HepG2 (cell line): ENCODE data around the gene BPHL. TPM values are rescaled to one million over a fixed set of nuclear protein-coding genes. Genes with fewer than 3 reads are reported as not detected.
A peak's percentile ranks its signal among the peaks of the same experiment; 100 is the strongest.

Experiments used
- BHLHE40 ChIP-seq: IDR thresholded peaks from 2 replicates; pipeline ENCODE4 v1.6.1; 2011; ENCODE audit warnings: low read length, improper control_type of control experiment
- CCAR2 ChIP-seq: fragments of 200-400 bp; formaldehyde crosslinking; optimal IDR thresholded peaks from 2 replicates; pipeline ENCODE3; 2018; ENCODE audit warnings: low read depth, mild to moderate bottlenecking, low read length, moderate library complexity
- CREM ChIP-seq, 2 experiments: sonication (generic) in 1 of 2; formaldehyde crosslinking in 1 of 2; IDR thresholded peaks; 2 replicates each; pipeline versions ENCODE4 v1.4.0 to v1.6.1; 2016 to 2020; ENCODE audit warnings: antibody characterized with exemption in 1 of 2, mild to moderate bottlenecking in 1 of 2, missing genetic modification reagents in 1 of 2
- ESRRA ChIP-seq: sonication (generic); formaldehyde crosslinking; IDR thresholded peaks from 2 replicates; pipeline ENCODE4 v1.5.1; 2020; ENCODE audit warnings: mild to moderate bottlenecking, low read depth, missing genetic modification reagents
- IRF2 ChIP-seq: IDR thresholded peaks from 2 replicates; pipeline ENCODE4 v1.6.1; 2018; ENCODE audit warnings: missing genetic modification reagents, missing compliant biosample characterization
- MTA3 ChIP-seq: sonication (generic); formaldehyde crosslinking; IDR thresholded peaks from 2 replicates; pipeline ENCODE4 v1.4.0; 2020; ENCODE audit warnings: missing genetic modification reagents
- NFKBIZ ChIP-seq: IDR thresholded peaks from 2 replicates; pipeline ENCODE4 v1.6.1; 2018; ENCODE audit warnings: missing genetic modification reagents, missing compliant biosample characterization
- NKX3-1 ChIP-seq: sonication (generic); formaldehyde crosslinking; IDR thresholded peaks from 2 replicates; pipeline ENCODE4 v1.5.0; 2020; ENCODE audit warnings: missing genetic modification reagents
- NR2F6 ChIP-seq, 2 experiments: IDR thresholded peaks; 2 replicates each; pipeline ENCODE4 v1.6.1; 2016; ENCODE audit warnings: antibody characterized with exemption in 1 of 2, mild to moderate bottlenecking in 1 of 2
- SIN3A ChIP-seq: IDR thresholded peaks from 2 replicates; pipeline ENCODE4 v1.6.1; 2011; ENCODE audit warnings: low read depth, mild to moderate bottlenecking, control low read depth, low read length, borderline replicate concordance
- ZBTB7A ChIP-seq: sonication (generic); formaldehyde crosslinking; IDR thresholded peaks from 2 replicates; pipeline ENCODE4 v1.8.0; 2022; ENCODE audit warnings: mild to moderate bottlenecking, missing genetic modification reagents
- ZBTB7B ChIP-seq: sonication (generic); formaldehyde crosslinking; IDR thresholded peaks from 2 replicates; pipeline ENCODE4 v1.4.0; 2020; ENCODE audit warnings: missing genetic modification reagents
- ZFP82 ChIP-seq: sonication (generic); formaldehyde crosslinking; IDR thresholded peaks from 2 replicates; pipeline ENCODE4 v1.5.1; 2020; ENCODE audit warnings: mild to moderate bottlenecking, missing genetic modification reagents, borderline replicate concordance
- ZNF446 ChIP-seq: sonication (generic); formaldehyde crosslinking; IDR thresholded peaks from 2 replicates; pipeline ENCODE4 v1.5.0; 2020; ENCODE audit warnings: mild to moderate bottlenecking, missing genetic modification reagents
- ZNF556 ChIP-seq: sonication (generic); formaldehyde crosslinking; IDR thresholded peaks from 2 replicates; pipeline ENCODE4 v1.4.0; 2020; ENCODE audit warnings: mild to moderate bottlenecking, missing genetic modification reagents, borderline replicate concordance
- polyA plus RNA-seq, 8 experiments: library from polyadenylated mRNA; depleted of rRNA in 3 of 8; stranded (reverse) in 7 of 8; unstranded in 1 of 8; fragments of >200 nt; fragmentation: Illumina TruSeq in 4 of 8; extraction: Trizol in 4 of 8; gene quantifications; 2 replicates each; pipeline versions ENCODE4 v1.2.1 to v1.2.3, GENCODE V29; 2011 to 2016; ENCODE audit warnings: low read depth in 4 of 8, missing spikeins in 1 of 8, mixed read lengths in 1 of 8; ENCODE audit not compliant: insufficient read depth in 1 of 8
- total RNA-seq, 5 experiments: library from RNA; depleted of rRNA; stranded (reverse); fragments of >200 nt; fragmentation: Illumina TruSeq; extraction: Trizol; gene quantifications; 2 replicates each; pipeline ENCODE4 v1.2.3, GENCODE V29; 2016; ENCODE audit warnings: low read depth in 1 of 5
- TF ChIP-seq, protein P1 (sequence below): sonication (generic); formaldehyde crosslinking; IDR thresholded peaks from 2 replicates; pipeline ENCODE4 v1.5.0; 2020; ENCODE audit warnings: mild to moderate bottlenecking, missing genetic modification reagents, moderate library complexity
- TF ChIP-seq, protein P2 (sequence below): fragments of 450-650 bp; IDR thresholded peaks from 2 replicates; pipeline ENCODE4 v1.6.1; 2016
- TF ChIP-seq, protein P3 (sequence below): sonication (generic); formaldehyde crosslinking; IDR thresholded peaks from 2 replicates; pipeline ENCODE4 v1.4.0; 2020; ENCODE audit warnings: missing genetic modification reagents, borderline replicate concordance
- TF ChIP-seq, protein P4 (sequence below): sonication (generic); formaldehyde crosslinking; IDR thresholded peaks from 2 replicates; pipeline ENCODE4 v1.5.0; 2020; ENCODE audit warnings: mild to moderate bottlenecking, missing genetic modification reagents, borderline replicate concordance
- TF ChIP-seq, protein P5 (sequence below), 2 experiments: sonication (generic) in 1 of 2; formaldehyde crosslinking in 1 of 2; IDR thresholded peaks; 2 replicates each; pipeline versions ENCODE4 v1.4.0 to v1.6.1; 2018 to 2020; ENCODE audit warnings: missing genetic modification reagents in 2 of 2, borderline replicate concordance in 1 of 2, low read depth in 1 of 2, mild to moderate bottlenecking in 1 of 2, missing biosample characterization in 1 of 2

Gene BPHL
- total and polyA plus RNA-seq, 2 of the 13 experiments (the other 11 are each of a cell fraction or from before 2014, with no cell fraction given) = 37.8 to 39.5 TPM

DNA sequence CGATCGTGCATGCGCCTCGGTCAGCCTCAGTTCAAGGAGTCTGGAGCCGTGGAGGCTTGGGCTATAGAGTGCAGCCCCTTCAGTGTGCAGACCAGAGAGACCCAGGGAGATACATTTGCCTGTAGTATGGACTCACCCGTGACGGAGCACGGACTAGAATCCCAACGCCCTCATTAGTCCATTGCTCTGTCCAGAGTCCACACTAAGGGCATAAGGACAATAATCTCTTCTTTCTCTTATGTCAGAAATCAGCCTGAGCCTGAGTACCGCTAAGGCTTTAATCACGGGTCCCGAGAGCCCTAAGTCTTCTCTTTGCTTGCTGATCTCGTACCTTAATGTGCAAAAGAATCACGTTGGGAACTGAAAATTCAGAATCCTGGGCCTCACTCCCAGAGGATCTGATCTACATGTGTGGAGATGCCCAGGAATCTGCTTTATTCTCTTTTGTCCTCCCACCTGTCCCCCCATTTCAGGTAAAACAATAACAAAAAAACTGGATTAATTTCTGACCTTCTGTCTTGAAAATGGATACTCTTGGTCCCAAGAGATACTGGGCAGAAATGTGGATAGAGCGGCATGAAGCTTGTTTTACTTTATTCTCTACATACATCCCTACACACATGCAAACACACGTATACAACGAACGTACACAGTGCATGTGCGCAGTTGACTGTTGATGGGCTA lies 671 bp downstream of the BPHL start (continued):
- no peak for TF ChIP-seq CCAR2
- 0 out of 2 replicates have a peak, but pooled peaks have one; percentile 74 for TF ChIP-seq NKX3-1
- TF ChIP-seq BHLHE40 = 0 out of 2 replicates have a peak, but pooled peaks have one; percentile 16
- TF ChIP-seq ESRRA (CRISPR knock-in tag) = peak; percentile 92
- TF ChIP-seq, protein P1, sequence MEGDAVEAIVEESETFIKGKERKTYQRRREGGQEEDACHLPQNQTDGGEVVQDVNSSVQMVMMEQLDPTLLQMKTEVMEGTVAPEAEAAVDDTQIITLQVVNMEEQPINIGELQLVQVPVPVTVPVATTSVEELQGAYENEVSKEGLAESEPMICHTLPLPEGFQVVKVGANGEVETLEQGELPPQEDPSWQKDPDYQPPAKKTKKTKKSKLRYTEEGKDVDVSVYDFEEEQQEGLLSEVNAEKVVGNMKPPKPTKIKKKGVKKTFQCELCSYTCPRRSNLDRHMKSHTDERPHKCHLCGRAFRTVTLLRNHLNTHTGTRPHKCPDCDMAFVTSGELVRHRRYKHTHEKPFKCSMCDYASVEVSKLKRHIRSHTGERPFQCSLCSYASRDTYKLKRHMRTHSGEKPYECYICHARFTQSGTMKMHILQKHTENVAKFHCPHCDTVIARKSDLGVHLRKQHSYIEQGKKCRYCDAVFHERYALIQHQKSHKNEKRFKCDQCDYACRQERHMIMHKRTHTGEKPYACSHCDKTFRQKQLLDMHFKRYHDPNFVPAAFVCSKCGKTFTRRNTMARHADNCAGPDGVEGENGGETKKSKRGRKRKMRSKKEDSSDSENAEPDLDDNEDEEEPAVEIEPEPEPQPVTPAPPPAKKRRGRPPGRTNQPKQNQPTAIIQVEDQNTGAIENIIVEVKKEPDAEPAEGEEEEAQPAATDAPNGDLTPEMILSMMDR (CRISPR knock-in tag) = no peak
- TF ChIP-seq MTA3 (CRISPR knock-in tag) = no peak
- TF ChIP-seq CREM (IDR thresholded peaks at IDR 0.05) = no peak
- no peak for TF ChIP-seq CREM (CRISPR knock-in tag; IDR thresholded peaks at IDR 0.05)
- TF ChIP-seq NFKBIZ = 0 out of 2 replicates have a peak, but pooled peaks have one; percentile 60
- peak; percentile 63 for TF ChIP-seq ZFP82
- TF ChIP-seq ZNF556 = peak; percentile 79
- no peak for TF ChIP-seq IRF2 (CRISPR knock-in tag)
- no peak for TF ChIP-seq NR2F6 (IDR thresholded peaks at IDR 0.05)
- 0 out of 2 replicates have a peak, but pooled peaks have one; percentile 4 for TF ChIP-seq NR2F6 (CRISPR knock-in tag; IDR thresholded peaks at IDR 0.05)
- TF ChIP-seq, protein P2, sequence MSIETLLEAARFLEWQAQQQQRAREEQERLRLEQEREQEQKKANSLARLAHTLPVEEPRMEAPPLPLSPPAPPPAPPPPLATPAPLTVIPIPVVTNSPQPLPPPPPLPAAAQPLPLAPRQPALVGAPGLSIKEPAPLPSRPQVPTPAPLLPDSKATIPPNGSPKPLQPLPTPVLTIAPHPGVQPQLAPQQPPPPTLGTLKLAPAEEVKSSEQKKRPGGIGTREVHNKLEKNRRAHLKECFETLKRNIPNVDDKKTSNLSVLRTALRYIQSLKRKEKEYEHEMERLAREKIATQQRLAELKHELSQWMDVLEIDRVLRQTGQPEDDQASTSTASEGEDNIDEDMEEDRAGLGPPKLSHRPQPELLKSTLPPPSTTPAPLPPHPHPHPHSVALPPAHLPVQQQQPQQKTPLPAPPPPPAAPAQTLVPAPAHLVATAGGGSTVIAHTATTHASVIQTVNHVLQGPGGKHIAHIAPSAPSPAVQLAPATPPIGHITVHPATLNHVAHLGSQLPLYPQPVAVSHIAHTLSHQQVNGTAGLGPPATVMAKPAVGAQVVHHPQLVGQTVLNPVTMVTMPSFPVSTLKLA = no peak
- TF ChIP-seq ZBTB7A (CRISPR knock-in tag) = no peak
- TF ChIP-seq, protein P3, sequence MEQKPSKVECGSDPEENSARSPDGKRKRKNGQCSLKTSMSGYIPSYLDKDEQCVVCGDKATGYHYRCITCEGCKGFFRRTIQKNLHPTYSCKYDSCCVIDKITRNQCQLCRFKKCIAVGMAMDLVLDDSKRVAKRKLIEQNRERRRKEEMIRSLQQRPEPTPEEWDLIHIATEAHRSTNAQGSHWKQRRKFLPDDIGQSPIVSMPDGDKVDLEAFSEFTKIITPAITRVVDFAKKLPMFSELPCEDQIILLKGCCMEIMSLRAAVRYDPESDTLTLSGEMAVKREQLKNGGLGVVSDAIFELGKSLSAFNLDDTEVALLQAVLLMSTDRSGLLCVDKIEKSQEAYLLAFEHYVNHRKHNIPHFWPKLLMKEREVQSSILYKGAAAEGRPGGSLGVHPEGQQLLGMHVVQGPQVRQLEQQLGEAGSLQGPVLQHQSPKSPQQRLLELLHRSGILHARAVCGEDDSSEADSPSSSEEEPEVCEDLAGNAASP = peak; percentile 63; the same call in 1 of the 2 replicates
- TF ChIP-seq, protein P4, sequence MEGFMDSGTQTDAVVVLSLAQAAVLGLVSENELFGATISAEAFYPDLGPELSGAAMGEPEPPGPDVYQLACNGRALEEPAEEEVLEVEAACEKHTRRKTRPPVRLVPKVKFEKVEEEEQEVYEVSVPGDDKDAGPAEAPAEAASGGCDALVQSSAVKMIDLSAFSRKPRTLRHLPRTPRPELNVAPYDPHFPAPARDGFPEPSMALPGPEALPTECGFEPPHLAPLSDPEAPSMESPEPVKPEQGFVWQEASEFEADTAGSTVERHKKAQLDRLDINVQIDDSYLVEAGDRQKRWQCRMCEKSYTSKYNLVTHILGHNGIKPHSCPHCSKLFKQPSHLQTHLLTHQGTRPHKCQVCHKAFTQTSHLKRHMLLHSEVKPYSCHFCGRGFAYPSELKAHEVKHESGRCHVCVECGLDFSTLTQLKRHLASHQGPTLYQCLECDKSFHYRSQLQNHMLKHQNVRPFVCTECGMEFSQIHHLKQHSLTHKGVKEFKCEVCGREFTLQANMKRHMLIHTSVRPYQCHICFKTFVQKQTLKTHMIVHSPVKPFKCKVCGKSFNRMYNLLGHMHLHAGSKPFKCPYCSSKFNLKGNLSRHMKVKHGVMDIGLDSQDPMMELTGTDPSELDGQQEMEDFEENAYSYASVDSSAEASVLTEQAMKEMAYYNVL (CRISPR knock-in tag) = 0 out of 2 replicates have a peak, but pooled peaks have one; percentile 9
- no peak for TF ChIP-seq ZBTB7B
- TF ChIP-seq SIN3A = peak; percentile 23; the same call in 1 of the 2 replicates
- TF ChIP-seq ZNF446 = no peak
- TF ChIP-seq, protein P5, sequence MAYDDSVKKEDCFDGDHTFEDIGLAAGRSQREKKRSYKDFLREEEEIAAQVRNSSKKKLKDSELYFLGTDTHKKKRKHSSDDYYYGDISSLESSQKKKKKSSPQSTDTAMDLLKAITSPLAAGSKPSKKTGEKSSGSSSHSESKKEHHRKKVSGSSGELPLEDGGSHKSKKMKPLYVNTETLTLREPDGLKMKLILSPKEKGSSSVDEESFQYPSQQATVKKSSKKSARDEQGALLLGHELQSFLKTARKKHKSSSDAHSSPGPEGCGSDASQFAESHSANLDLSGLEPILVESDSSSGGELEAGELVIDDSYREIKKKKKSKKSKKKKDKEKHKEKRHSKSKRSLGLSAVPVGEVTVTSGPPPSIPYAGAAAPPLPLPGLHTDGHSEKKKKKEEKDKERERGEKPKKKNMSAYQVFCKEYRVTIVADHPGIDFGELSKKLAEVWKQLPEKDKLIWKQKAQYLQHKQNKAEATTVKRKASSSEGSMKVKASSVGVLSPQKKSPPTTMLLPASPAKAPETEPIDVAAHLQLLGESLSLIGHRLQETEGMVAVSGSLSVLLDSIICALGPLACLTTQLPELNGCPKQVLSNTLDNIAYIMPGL (CRISPR knock-in tag; IDR thresholded peaks at IDR 0.05; ENCODE audit: borderline replicate concordance in 1 of 2, low read depth in 1 of 2) = peak in 1 of 2 experiments; percentile 25; a peak in 3 of 4 replicates
